NK-92 treated with Interleukin-12 subunit alpha and Interleukin-12 subunit beta, amount 100 ng/mL, for 24 hours (cell line): ENCODE data around the gene NUDCD3.
A peak's percentile ranks its signal among the peaks of the same experiment; 100 is the strongest.

Experiments used
- DNase-seq: peaks from one replicate; lab custom pipeline; 2025; lab: John Stamatoyannopoulos, UW

NUDCD3 gene

GRCh38 chr7:44353668-44354067 lies 136.8 kb downstream of the NUDCD3 start:
- no peak for DNase-seq

DNA sequence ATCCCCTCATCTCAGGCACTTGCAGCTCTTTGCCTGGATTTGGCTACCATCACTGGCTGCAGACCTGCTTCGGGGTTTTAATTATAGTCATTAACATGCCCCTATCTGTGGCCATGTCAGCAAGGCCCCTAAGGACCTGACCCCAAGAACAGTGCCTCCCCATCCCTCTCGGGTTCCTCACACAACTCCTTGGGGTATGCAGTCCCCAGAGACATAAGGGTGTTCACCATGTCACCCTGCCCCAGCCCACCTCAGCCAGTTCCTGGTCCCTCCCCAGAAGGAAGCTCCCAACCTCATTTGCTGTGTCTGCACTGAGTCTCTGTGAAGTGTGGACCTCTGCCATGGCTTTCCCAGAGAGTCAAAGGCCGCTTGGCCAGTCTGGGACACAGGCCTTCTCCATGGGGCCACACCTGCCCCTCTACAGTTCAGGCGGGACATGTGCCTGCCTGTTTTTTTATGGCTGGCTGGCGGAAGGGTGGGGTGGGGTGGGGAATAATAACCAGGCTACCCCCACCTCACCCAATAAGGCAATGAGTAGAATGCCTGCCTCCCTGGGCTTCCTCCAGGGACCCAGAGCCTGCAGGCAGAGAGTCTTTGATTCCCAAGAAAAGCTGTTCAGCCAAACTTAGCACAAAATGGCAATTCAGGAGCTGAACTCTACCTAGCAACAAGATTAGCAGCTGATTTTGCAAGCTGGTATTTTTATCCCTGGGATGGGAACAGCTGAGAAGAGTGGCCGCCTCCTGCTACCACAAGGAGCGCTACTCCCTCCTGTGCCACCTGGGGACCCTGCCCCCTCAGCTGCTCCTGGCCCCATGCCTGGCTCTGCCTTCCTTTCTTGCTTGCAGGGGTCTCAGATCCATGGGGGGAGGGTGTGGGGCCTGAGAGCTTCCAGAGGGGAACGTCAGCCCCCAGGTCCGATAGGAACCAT lies 141.3 kb downstream of the NUDCD3 start:
- DNase-seq: no peak

DNA sequence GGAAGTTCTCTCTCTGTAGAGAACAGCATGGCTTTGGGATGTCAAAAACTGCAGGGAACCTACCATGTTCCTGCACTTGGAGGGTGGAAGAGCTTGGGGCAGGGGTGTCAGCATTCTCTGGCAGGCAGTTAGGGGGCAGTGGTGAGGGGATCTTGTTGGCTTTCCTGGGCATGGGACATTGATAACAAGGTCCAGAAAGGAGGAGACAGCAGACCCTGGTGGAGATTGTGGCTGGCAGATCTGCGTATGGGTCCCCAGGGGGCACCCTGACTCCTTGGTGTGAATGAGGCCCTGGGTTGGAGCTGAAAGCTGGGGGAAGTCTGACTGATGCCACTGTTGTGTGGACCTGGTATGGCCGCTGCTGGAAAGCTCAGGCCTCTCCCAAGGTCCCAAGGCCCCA lies 142.2 kb downstream of the NUDCD3 start:
- peak; percentile 11 for DNase-seq

DNA sequence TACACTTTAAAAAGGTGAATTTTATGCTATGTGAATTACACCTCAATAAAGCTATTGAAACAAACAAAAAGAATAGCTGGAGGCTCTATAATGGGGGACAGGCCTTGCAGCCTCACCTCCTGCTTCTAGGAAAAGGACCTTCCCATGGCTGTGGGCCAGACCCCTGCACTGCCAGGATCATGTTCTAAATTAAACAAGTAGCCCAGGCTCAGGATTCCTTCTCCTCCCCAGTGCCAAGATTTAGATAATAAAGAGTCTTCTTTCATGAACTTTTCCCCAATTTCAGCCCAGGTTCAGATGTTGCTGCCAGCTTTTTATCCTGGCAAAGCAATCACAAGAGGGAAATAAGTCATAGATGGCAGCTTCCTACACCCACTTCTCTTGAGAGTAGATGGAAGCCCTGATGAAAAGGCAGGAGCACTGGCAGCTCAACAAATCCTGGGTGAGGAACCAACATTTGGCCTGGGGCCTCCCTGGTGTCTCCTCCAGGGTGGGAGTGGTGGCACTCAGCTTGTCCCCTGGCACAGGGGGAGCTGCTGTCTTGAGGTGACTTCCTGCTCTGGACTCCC lies 142.8 kb downstream of the NUDCD3 start:
- DNase-seq: no peak

GRCh38 chr7:44346063-44346462 lies 144.4 kb downstream of the NUDCD3 start:
- DNase-seq: no peak

DNA sequence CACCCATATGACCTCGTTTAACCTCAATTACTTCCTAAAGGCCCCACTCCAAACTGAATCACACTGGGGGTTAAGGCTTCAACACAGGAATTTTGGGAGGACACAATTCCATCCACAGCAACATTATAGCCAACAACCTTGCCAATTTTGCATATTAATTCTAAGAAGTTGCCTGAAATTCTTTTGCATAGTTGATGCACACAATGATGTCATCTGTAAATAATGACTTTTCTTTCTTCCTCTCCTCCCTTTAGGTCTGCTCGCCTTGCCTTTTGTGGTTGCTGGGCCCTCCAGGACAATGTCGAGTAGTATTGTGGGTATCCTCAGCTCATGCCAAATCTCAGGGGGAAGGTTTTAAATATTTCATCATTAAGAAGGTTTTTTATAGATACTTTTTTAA lies 149.1 kb downstream of the NUDCD3 start:
- DNase-seq: no peak

DNA sequence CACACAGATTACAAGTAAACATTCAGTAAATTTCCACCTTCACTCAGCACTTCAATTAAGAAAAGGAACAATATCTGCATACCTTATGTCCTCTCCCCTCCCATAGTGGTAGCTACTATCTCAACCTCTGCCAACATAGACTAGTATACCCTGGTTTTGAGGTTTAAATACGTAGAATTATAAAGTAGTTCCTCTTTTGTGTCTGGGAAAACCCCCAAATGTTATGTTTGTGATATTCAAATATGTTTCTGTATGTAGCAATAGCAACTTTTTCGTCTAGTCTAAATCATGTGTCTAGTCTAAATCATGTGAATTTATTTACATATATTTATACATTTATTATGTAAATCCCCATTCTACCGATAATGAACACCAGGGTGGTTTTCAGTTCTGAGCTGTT lies 151.9 kb downstream of the NUDCD3 start:
- no peak for DNase-seq

DNA sequence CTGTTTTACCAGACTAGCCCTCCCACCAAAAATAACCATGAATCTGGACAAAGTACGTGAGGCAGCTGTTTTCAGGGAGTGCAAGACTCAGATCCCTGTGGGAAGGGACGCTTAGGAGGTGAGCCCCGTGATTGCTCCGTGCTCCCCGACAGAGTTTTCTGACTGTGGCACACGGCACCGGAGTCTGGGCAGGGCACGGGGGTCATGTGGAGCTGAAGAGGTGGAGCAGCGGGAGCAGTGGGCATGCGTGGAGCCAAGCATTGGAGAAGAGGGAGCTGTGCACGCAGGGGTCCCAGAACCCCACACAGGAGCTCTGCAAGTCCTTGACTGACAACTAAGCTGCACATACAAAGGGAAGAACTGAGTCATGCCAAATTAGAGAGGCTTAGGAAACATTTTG lies 154.0 kb downstream of the NUDCD3 start:
- DNase-seq: no peak

DNA sequence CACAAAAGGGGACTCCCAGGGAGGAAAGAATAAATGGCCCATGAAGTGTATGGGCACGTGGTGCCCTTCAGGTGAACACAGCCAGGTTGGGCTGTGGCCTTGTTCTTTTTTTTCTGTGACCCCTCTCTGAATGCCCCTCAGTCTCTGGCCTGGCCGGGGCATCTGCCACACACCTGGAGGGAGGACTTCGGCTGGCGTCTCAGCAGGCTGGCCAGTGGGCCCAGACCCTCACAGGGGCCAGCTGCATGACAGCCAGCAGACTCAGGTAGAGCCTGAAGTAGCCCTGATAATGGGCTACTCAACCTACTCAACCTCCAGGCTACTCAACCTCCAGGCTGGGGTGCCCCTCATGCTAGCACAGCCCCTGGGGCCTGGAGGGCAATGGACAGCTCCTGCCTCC lies 155.3 kb downstream of the NUDCD3 start:
- DNase-seq: no peak

DNA sequence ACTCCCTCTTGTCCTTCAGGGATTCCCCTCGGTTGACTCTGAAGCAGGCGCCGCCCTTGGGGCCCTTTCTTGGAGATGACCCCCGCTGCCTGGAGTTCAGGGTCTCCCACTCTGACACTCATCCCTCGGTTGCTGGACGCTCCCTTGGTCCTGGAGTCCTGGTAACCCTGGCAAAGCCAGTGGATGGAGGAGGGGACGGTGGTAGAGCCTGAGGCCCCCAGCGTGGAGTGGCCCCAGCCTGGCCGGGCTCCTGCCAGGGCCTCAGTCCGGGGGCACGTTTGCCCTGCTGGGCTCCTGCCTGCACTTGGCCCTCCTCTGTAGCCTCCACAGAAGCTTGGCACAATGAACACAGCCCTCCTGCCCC lies 155.7 kb downstream of the NUDCD3 start:
- DNase-seq: no peak

DNA sequence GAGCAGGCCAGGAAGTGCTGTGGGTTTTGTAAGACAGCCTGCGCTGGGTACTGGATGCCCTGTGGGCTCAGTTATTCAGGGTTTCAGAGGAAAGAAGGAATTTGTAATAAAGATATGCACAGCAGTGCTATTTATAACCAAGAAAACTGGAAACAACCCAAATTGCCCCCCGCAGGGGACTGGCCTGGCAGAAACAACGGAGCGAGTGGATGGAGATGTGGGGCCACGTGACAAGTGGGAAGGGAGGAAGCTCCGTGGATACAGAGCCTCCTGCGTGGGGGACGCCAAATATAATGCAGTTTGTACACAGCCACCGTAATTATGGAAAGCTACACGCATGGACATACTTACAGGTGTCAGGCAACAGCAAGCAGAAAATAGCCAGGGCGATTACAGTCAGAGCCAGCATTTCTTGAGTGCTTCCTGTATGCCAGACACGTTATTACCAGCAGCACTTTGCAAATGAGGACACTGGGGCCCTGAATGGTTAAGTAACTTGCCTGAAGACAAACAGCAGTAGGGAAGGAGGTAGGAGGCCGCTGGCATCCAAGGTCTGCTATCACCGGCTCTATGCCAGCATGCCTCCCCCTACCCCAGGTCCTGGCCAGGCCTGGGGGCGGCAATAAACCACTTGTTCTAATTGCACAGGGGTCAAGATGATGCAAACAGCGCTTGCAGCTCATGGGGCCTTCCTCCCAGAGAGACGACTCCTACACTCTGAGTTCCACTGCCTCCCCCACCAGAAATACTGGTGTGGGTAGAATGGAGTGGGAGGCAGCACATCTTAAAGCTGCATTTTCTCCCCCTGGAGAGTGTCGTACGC lies 156.3 kb downstream of the NUDCD3 start:
- DNase-seq: no peak

DNA sequence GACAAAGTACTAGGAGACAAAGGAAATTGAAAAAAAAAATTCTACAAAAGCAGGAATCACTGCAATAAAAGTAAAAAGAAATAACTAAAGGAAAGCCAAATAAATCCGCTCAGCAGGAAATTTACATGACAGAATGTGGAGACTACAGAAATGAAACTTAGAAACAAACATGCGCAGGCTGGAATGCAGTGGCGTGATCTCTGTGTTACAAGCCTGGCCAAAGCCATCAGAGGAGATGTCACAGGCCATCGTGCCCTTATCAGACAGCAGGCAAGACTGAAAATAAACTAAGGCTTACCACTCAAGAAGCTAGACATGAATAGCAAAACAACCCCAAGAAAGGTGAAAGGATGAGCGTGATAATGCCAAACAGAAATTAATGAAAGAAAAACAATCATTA lies 158.8 kb downstream of the NUDCD3 start:
- DNase-seq: no peak

- DNase-seq: no peak
Measured at GRCh38 chr7:44330331-44330730, 160.1 kb downstream of the NUDCD3 start.

GRCh38 chr7:44329888-44330287 lies 160.6 kb downstream of the NUDCD3 start:
- no peak for DNase-seq
